DND-41 (cell line): Measurements from ENCODE around the gene CUBN.

Source experiments
- ATAC-seq: fragments of 200-7000 bp; cut with Tn5 transposase; 3 replicates; pipeline ENCODE4 v1.9.1; 2021; ENCODE audit warnings: low read depth; ENCODE audit not compliant: insufficient read depth
- DNase-seq: peaks from one replicate; pipeline ENCODE4 v3.0.0-alpha.2; 2020
- H2AFZ ChIP-seq: 2 replicates; pipeline ENCODE4 v1.6.0; 2012; ENCODE audit warnings: low read depth, low read length
- H3K27ac ChIP-seq: 2 replicates; pipeline ENCODE4 v1.5.1; 2012; ENCODE audit warnings: low read length, inconsistent platforms
- H3K27me3 ChIP-seq: fragments of 200-600 bp; sonication (generic); 2 replicates; pipeline ENCODE4 v1.6.0; 2012; ENCODE audit warnings: low read length, mild to moderate bottlenecking, inconsistent platforms; ENCODE audit not compliant: insufficient read depth, poor library complexity
- H3K36me3 ChIP-seq: 2 replicates; pipeline ENCODE4 v1.5.1; 2012; ENCODE audit warnings: low read length, inconsistent platforms; ENCODE audit not compliant: insufficient read depth
- H3K4me1 ChIP-seq: 2 replicates; pipeline ENCODE4 v1.5.1; 2012; ENCODE audit warnings: mild to moderate bottlenecking, low read length; ENCODE audit not compliant: insufficient read depth
- H3K4me2 ChIP-seq: 2 replicates; pipeline ENCODE4 v1.6.0; 2012; ENCODE audit warnings: mild to moderate bottlenecking, moderate library complexity, low read length, inconsistent platforms; ENCODE audit not compliant: insufficient read depth
- H3K4me3 ChIP-seq, 2 experiments: fragments of 200-600 bp in 1 of 2; shearing (Covaris generic) in 1 of 2; 2 replicates each; pipeline ENCODE4 v1.5.1; 2012 to 2016; ENCODE audit warnings: inconsistent platforms in 2 of 2, low read length in 2 of 2, mild to moderate bottlenecking in 2 of 2, low read depth in 1 of 2, moderate library complexity in 1 of 2
- H3K79me2 ChIP-seq: 2 replicates; pipeline ENCODE4 v1.6.0; 2012; ENCODE audit warnings: low read length, inconsistent platforms; ENCODE audit not compliant: insufficient read depth
- H3K9ac ChIP-seq: 2 replicates; pipeline ENCODE4 v1.6.0; 2012; ENCODE audit warnings: low read depth, mild to moderate bottlenecking, inconsistent platforms, low read length, moderate library complexity
- H3K9me3 ChIP-seq: 2 replicates; pipeline ENCODE4 v1.5.1; 2012; ENCODE audit warnings: low read length, moderate library complexity, mild to moderate bottlenecking, inconsistent platforms; ENCODE audit not compliant: insufficient read depth, severe bottlenecking
- H4K20me1 ChIP-seq: 2 replicates; pipeline ENCODE4 v1.6.0; 2012; ENCODE audit warnings: low read length; ENCODE audit not compliant: insufficient read depth
- EZH2 ChIP-seq: IDR thresholded peaks from 3 replicates; pipeline ENCODE4 v1.6.1; 2012; ENCODE audit warnings: borderline replicate concordance, low read depth, mild to moderate bottlenecking, moderate library complexity, low read length, inconsistent platforms; ENCODE audit not compliant: severe bottlenecking
- TF ChIP-seq, protein P1 (sequence below): IDR thresholded peaks from 2 replicates; pipeline ENCODE4 v1.5.1; 2012; ENCODE audit warnings: borderline replicate concordance, low read length, moderate library complexity, mild to moderate bottlenecking; ENCODE audit not compliant: poor library complexity, severe bottlenecking; ENCODE audit errors: extremely low read depth

CUBN gene

DNA sequence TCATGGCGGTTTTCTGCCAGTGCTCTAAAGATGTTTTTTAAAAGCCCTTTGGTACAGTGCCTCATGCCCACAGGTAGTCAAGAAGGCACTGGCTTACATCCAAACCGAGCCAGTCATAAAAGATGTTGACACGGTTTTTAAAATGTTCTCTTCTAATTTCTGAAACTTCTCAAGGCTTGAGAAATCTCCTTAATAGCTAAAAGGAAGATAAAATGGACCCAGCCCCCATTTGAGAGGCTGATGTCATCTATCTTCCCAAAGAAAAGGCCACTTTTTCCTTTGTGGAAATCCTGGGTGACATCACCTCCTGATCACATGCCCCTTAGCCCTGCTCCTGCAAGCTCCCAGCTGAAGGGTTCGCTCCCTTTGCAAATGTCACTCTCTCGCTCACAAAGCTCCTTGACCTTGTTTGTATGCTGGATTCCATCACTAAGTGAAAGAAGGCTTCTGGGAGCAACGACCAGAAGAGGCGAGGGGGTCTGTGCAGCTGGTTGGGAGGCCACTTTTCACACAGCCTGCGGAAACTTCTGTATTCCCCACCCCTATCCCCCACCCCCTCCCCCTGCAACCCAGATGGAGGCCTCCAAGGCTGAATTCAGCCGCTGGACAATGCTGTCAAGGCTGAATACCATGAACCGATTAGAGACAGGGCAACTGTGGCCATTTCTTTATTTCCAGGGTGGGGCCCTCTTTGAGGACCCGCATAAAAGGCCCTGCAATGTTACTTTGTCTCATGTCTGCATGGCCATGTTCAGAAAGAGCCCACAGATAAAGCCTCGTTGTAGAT is 122.8 kb downstream of the CUBN start:
- Histone ChIP-seq H3K4me3 (no peak overlapping the region), H2AFZ (no peak overlapping the region), H3K79me2 (no peaks in the 10 kb centered on the region), H3K4me1 (peaks cover 37% of the 10 kb centered on the region), H3K27ac (no peak overlapping the region), H3K36me3 (no peaks in the 10 kb centered on the region), H3K27me3 (no peaks in the 10 kb centered on the region), H3K9me3 (no peaks in the 10 kb centered on the region), H3K4me2 (no peak overlapping the region), H4K20me1 (no peaks in the 10 kb centered on the region), H3K9ac (no peak overlapping the region)
- ATAC-seq (no peak), DNase-seq (no peak)
- TF ChIP-seq, protein P1, sequence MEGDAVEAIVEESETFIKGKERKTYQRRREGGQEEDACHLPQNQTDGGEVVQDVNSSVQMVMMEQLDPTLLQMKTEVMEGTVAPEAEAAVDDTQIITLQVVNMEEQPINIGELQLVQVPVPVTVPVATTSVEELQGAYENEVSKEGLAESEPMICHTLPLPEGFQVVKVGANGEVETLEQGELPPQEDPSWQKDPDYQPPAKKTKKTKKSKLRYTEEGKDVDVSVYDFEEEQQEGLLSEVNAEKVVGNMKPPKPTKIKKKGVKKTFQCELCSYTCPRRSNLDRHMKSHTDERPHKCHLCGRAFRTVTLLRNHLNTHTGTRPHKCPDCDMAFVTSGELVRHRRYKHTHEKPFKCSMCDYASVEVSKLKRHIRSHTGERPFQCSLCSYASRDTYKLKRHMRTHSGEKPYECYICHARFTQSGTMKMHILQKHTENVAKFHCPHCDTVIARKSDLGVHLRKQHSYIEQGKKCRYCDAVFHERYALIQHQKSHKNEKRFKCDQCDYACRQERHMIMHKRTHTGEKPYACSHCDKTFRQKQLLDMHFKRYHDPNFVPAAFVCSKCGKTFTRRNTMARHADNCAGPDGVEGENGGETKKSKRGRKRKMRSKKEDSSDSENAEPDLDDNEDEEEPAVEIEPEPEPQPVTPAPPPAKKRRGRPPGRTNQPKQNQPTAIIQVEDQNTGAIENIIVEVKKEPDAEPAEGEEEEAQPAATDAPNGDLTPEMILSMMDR = no peak

DNA sequence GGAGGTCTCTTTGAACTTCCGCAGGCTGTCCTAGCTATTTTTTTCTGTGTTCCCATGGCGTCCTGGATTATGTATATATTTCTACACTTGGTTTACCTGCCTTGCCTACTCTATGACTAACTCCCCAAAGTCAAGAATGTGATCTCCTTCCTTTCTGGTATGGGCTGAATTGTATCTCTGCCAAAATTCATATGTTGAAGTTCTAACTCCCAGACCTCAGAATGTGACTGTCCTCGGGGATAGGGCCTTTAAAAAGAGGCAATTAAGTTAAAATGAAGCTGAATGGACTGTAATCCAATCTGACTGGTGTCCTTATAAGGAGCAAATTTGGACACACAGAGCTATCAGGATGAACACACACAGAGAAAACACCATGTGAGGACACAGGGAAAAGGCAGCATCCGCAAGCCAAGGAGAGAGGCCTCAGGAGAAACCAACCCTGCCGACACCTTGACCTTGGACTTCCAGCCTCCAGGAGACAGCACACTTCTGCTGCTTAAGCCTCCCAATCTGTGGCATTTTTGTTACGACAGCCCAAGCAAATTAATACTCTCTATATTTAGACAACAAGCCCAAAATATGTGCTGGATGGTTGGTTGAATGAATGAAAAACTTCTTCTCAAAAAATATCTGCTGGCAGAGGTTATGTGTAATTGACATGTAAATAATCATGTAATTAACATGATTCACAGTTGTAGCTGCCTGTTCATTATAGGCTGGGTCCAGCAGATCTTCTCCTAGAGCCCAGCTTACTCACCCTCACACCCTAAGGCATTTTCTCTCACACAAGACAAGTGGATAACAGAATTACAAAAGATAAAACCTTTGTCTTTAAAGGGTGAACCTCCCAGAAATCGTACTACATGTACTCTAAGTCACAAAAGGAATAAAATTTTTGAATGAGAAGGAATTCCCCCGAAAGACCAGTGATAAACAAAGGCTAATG is 123.7 kb downstream of the CUBN start:
- no peaks in the 10 kb centered on the region for H3K36me3 ChIP-seq
- H3K79me2 ChIP-seq = no peaks in the 10 kb centered on the region
- no peak overlapping the region for H3K4me2 ChIP-seq
- no peak overlapping the region for H3K4me3 ChIP-seq
- no peak for TF ChIP-seq EZH2
- TF ChIP-seq, protein P1 = no peak
- H3K27ac ChIP-seq = no peak overlapping the region
- DNase-seq = no peak
- H4K20me1 ChIP-seq = no peaks in the 10 kb centered on the region
- H3K4me1 ChIP-seq = peaks cover 45% of the 10 kb centered on the region
- H3K27me3 ChIP-seq = no peaks in the 10 kb centered on the region
- H2AFZ ChIP-seq = no peak overlapping the region
- H3K9me3 ChIP-seq = no peaks in the 10 kb centered on the region
- no peak for ATAC-seq
- no peak overlapping the region for H3K9ac ChIP-seq

DNA sequence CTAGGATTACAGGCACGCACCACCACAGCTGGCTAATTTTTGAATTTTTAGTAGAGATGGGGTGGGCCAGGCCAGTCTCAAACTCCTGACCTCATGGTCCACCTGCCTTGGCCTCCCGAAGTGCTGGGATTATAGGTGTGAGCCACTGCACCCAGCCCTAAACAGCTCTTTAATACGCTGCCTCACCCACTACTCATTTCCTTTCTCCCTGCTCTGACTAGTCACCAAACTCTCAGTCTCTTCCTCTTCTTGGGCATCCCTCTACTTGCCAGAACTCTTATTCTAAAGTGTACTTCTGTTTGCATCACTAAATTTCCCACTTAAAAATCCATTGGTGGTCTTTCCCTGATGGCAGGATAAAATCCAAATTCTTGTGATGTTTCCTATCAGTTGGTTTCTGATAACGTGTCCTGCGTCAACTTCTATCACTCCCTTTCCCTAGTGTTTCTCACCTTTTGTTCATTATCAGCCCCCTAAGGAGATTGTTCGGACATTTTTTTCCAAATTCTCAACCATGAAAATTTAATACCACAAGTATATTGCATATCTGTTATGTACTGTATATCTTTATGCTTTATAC is 124.7 kb downstream of the CUBN start:
- H2AFZ ChIP-seq = no peak overlapping the region
- H4K20me1 ChIP-seq = no peaks in the 10 kb centered on the region
- H3K4me1 ChIP-seq = peaks cover 45% of the 10 kb centered on the region
- H3K27me3 ChIP-seq = no peaks in the 10 kb centered on the region
- ATAC-seq (no peak), DNase-seq (no peak)
- H3K79me2 ChIP-seq = no peaks in the 10 kb centered on the region
- H3K4me3 ChIP-seq = no peak overlapping the region
- H3K9me3 ChIP-seq = no peaks in the 10 kb centered on the region
- TF ChIP-seq, protein P1 = no peak
- no peak for TF ChIP-seq EZH2
- H3K36me3 ChIP-seq = no peaks in the 10 kb centered on the region
- no peak overlapping the region for H3K9ac ChIP-seq
- H3K27ac ChIP-seq = no peak overlapping the region
- H3K4me2 ChIP-seq = no peak overlapping the region
